ENCODE measurements around the gene MMP15.

GRCh38 chr16:58084635-58085034 lies 59.1 kb downstream of the MMP15 start:
- TF ChIP-seq CTCF (optimal IDR thresholded peaks at IDR 0.05 in 1 of 3, IDR thresholded peaks at IDR 0.05 in 1 of 3, conservative IDR thresholded peaks at IDR 0.05 in 1 of 3; ENCODE audit: extremely low read depth in 1 of 3, insufficient read depth in 2 of 3, low read length in 3 of 3): no peak
- no peak for TF ChIP-seq EZH2 (IDR thresholded peaks at IDR 0.05; ENCODE audit: low read length)

Measured in keratinocyte (primary cell).